Activated CD8-positive, alpha-beta memory T cell treated with anti-CD3 and anti-CD28 coated beads for 48 hours (primary cell): Measurements from ENCODE around the gene ADM.
A peak's percentile ranks its signal among the peaks of the same experiment; 100 is the strongest.

Experiments
- DNase-seq, 3 experiments: peaks; one replicate each; pipeline ENCODE4 v3.0.0-alpha.2; 2020; ENCODE audit warnings: low read depth in 2 of 3, low spot score in 2 of 3

ADM gene

GRCh38 chr11:10309163-10310093 is 4.6 kb downstream of the ADM start:
- no peak for DNase-seq

GRCh38 chr11:10310301-10310841 is 5.5 kb downstream of the ADM start:
- DNase-seq: no peak

GRCh38 chr11:10311802-10312201 is 6.9 kb downstream of the ADM start:
- DNase-seq: no peak

- no peak for DNase-seq
Measured at GRCh38 chr11:10314199-10315072, 9.6 kb downstream of the ADM start.

DNA sequence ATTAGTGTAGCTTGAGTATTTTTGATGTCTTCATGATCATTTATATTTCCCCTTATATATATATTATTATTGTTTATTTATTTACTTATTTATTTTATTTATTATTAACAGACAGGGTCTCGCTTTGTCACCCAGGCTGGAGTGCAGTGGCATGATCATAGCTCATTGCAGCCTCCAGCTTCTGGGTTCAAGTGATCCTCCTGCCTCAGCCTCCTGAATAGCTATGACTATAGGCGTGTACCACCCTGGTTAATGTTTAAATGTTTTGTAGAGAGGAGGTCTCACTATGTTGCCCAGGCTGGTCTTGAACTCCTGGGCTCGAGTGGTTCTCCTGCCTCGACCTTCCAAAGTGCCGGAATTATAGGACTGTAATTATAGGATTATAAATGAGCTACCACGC is 10.2 kb downstream of the ADM start:
- DNase-seq: no peak

DNA sequence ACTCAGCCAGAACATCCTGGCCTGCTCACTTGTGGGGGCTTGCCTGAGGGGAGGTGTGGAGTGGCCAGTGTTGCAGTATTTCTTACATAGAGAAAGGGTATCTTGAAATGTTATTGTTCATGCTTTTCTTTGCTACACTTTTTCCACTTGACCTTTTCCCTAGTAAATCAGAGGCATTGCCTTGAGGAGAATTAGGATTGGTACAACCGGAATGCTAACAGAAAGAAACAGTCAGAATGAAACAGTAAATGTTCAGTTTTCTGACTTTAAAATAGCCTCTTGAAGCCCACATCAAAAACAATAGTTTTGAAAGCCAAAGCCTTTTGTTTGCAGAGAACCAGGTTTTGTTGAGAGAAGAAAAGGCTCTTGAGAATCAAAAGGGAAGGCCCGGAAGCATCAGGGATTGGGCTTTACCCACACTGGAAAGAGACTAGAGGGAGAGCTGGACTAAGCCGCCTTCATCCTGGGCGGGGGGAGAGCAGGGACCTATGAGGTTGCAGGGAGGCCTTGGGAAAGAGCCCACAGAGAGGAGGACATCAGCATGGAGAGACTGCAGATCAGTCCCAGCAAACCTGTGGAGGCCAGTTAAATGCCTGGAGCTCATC is 12.4 kb downstream of the ADM start:
- DNase-seq: no peak

DNA sequence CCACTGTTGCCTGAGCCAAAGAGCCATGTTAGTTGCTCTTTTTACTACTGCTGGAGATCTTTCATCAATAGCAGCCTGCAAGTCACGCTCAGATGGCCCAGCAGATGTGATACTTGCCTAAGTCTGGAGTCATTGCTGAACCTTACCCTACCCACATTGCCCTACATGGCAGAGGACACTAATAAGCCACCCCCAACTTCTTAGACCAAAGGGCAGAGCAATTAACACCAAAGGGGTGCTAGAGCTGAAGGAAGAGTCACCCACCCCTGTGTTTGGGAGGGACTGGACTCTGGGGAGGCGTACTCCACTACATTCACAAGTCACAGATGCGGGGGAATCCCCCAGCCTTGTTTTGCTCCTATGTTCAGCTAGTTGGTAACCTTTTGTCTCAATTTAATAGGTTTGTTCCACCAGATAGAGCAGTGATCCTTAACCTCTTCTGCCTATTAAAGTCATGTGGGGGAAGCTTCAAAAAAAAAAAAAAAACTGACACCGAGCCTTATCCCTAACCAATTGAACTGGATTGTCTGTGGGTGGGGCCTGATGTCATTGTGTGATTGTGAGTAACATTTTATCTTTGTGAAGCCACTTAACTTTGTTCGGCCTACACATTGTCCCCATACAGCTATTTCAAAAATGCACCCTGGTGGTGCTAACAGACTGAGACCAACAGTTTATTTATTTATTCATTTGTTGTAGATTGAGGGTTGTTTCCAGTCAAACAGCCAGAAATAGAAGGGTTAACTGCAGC is 13.1 kb downstream of the ADM start:
- DNase-seq: no peak

- DNase-seq: no peak
Measured at GRCh38 chr11:10318527-10318802, 13.6 kb downstream of the ADM start.

- DNase-seq: no peak
Measured at GRCh38 chr11:10319702-10320558, 15.1 kb downstream of the ADM start.

- no peak for DNase-seq
Measured at GRCh38 chr11:10320736-10321465, 16.0 kb downstream of the ADM start.

DNA sequence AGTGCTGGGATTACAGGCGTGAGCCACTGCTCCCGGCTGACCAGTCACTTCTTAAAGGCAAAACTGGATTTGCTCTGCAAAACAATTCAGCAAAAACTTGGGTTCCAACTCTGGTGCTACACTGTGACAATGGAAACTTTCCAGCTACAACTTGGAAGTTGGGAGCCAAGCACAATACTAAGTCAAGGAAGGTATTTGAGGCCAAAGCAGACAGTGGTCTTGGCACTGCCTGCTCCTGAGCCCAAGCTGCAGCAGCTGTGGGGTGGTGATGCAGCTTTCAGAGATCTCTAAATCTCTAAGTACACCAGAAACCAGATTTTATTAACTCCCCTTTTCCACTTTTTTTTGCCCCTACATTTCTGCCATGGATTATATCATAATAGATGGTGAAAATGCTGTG is 17.5 kb downstream of the ADM start:
- DNase-seq: no peak

- peak in 2 of 3 experiments; percentile 15 to 23 for DNase-seq
Measured at GRCh38 chr11:10322830-10323792, 18.2 kb downstream of the ADM start.

DNA sequence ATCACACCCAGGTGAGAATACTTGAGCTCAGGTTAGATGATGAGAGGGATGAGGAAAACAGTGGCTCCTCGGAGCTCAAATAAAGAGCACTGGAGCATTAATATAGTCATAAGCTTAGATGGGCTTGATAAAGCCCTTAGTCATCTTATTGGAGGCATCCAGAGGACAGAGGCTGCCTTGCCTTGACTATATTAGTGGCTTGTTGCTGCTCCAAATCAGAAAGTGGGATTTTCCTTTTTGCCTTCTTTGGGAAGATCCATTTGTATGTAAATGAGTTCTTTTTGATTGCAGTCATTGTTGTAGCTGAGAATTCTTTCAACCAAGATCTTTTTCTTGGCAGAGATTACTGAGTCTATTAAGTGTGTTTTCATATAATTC is 18.9 kb downstream of the ADM start:
- no peak for DNase-seq

DNA sequence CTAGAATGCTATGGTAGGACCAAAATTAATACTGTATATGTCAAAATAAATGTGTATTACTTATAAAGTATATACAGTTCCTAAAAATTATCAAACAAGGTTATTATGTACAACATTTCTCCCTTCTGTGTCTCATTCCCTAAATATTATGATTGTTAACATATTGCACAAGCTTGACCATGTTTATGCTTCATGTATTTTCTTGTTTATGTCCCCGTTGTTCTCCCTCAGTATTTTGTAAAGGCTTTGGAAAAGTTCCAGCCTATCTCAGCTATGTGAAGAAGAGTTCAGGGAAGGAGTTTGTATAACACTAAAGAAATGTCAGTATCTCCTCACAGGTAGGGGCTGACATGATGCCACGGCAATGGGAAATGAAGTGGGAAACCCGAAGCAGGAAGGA is 19.6 kb downstream of the ADM start:
- no peak for DNase-seq

GRCh38 chr11:10325277-10326011 is 20.6 kb downstream of the ADM start:
- no peak for DNase-seq

- DNase-seq: no peak
Measured at GRCh38 chr11:10326012-10326964, 21.4 kb downstream of the ADM start.
